ENCODE data around the gene TTC27. TPM values are rescaled to one million over a fixed set of nuclear protein-coding genes. Genes with fewer than 3 reads are reported as not detected.

Gene TTC27
- total and polyA plus RNA-seq, 2 of the 13 experiments (the other 11 are each of a cell fraction or from before 2014, with no cell fraction given) = 26.7 to 44.7 TPM

DNA sequence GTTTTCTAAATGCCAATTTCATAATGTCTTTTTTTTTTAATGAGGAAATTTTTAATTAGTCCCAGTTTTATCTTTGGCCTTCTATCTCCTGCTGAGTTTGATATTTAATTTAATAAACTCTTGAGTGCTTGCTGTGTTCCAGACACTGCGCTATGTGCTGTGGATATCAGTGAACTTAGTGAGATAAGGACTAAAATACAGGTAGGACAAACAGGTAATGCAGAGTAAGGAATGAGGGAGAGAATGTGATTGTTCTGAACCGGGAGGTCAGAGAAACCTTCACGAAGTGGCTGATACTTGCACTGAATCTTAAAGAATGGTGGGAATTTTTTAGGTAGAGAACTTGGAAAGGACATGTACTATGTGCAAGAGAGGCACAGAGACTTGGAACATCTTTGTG is 28.2 kb downstream of the TTC27 start:
- Histone ChIP-seq H3K4me1 (ENCODE audit: insufficient read depth, low read length) (no peaks in the 10 kb centered on the region), H3K4me3 (replicated peaks in 1 of 3; ENCODE audit: insufficient read depth in 1 of 3, low read depth in 2 of 3, low read length in 3 of 3) (no peak overlapping the region), H3K9ac (ENCODE audit: insufficient read depth, low read depth, low read length) (no peak overlapping the region), H3K4me2 (ENCODE audit: low read depth, low read length) (no peak overlapping the region), H4K20me1 (ENCODE audit: insufficient read depth, low read length) (no peaks in the 10 kb centered on the region), H2AFZ (ENCODE audit: low read length) (no peak overlapping the region), H3K27ac (ENCODE audit: extremely low read length, insufficient read depth, low read length) (no peak overlapping the region), H3K27me3 (ENCODE audit: control insufficient read depth in 1 of 2, insufficient read depth in 2 of 2, low read length in 2 of 2) (no peaks in the 10 kb centered on the region), H3K79me2 (ENCODE audit: insufficient read depth, low read length) (no peaks in the 10 kb centered on the region), H3K36me3 (replicated peaks in 1 of 2; ENCODE audit: control insufficient read depth in 1 of 2, insufficient read depth in 2 of 2, low read length in 2 of 2) (peaks cover 3 to 39% of the 10 kb centered on the region in 2 experiments), H3K9me3 (ENCODE audit: low read length) (no peaks in the 10 kb centered on the region)
- DNase-seq (ENCODE audit: low spot score) (no peak), FAIRE-seq (no peak), ATAC-seq (no peak)
- POLR2A ChIA-PET = no interaction called here
- WGBS (ENCODE audit: low lambda C conversion rate) = 94% methylated on average over 3 of the region's 3 CpGs
- no TSS peak for BruUV-seq (replicated peaks)
- CTCF ChIA-PET (ENCODE audit: low intra/inter-chr PET ratio, low total read pairs) = no interaction called here
- in situ Hi-C loops (cut with HindIII; ENCODE audit: extremely low pct_ligation_motif_present, low pct_unique_long_range_greater_than_20kb) (no loop called here), intact Hi-C loops (cut with micrococcal nuclease; ENCODE audit: unreplicated experiment) (no loop called here)
- no peak for TF ChIP-seq ZKSCAN5 (CRISPR knock-in tag; IDR thresholded peaks at IDR 0.05)
- TF ChIP-seq NFKBIZ (CRISPR knock-in tag; IDR thresholded peaks at IDR 0.05) = no peak
- TF ChIP-seq, protein P1, sequence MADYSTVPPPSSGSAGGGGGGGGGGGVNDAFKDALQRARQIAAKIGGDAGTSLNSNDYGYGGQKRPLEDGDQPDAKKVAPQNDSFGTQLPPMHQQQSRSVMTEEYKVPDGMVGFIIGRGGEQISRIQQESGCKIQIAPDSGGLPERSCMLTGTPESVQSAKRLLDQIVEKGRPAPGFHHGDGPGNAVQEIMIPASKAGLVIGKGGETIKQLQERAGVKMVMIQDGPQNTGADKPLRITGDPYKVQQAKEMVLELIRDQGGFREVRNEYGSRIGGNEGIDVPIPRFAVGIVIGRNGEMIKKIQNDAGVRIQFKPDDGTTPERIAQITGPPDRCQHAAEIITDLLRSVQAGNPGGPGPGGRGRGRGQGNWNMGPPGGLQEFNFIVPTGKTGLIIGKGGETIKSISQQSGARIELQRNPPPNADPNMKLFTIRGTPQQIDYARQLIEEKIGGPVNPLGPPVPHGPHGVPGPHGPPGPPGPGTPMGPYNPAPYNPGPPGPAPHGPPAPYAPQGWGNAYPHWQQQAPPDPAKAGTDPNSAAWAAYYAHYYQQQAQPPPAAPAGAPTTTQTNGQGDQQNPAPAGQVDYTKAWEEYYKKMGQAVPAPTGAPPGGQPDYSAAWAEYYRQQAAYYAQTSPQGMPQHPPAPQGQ (CRISPR knock-in tag; IDR thresholded peaks at IDR 0.05; ENCODE audit: borderline replicate concordance) = no peak
- TF ChIP-seq SRY (CRISPR knock-in tag; IDR thresholded peaks at IDR 0.05) = no peak
- no peak for TF ChIP-seq SOX5 (CRISPR knock-in tag; IDR thresholded peaks at IDR 0.05; ENCODE audit: borderline replicate concordance)
- TF ChIP-seq PRPF4 (IDR thresholded peaks at IDR 0.05; ENCODE audit: low read depth, low read length, poor library complexity, severe bottlenecking) = no peak
- TF ChIP-seq EED (CRISPR knock-in tag; IDR thresholded peaks at IDR 0.05) = no peak
- TF ChIP-seq, protein P2, sequence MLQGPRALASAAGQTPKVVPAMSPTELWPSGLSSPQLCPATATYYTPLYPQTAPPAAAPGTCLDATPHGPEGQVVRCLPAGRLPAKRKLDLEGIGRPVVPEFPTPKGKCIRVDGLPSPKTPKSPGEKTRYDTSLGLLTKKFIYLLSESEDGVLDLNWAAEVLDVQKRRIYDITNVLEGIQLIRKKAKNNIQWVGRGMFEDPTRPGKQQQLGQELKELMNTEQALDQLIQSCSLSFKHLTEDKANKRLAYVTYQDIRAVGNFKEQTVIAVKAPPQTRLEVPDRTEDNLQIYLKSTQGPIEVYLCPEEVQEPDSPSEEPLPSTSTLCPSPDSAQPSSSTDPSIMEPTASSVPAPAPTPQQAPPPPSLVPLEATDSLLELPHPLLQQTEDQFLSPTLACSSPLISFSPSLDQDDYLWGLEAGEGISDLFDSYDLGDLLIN (CRISPR knock-in tag; IDR thresholded peaks at IDR 0.05; ENCODE audit: borderline replicate concordance) = no peak
- TF ChIP-seq, protein P3, sequence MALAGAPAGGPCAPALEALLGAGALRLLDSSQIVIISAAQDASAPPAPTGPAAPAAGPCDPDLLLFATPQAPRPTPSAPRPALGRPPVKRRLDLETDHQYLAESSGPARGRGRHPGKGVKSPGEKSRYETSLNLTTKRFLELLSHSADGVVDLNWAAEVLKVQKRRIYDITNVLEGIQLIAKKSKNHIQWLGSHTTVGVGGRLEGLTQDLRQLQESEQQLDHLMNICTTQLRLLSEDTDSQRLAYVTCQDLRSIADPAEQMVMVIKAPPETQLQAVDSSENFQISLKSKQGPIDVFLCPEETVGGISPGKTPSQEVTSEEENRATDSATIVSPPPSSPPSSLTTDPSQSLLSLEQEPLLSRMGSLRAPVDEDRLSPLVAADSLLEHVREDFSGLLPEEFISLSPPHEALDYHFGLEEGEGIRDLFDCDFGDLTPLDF (CRISPR knock-in tag; IDR thresholded peaks at IDR 0.05) = no peak
- no peak for TF ChIP-seq ELF4 (CRISPR knock-in tag; IDR thresholded peaks at IDR 0.05; ENCODE audit: borderline replicate concordance)
- no peak for TF ChIP-seq ZNF24 (IDR thresholded peaks at IDR 0.05)
- TF ChIP-seq, protein P4, sequence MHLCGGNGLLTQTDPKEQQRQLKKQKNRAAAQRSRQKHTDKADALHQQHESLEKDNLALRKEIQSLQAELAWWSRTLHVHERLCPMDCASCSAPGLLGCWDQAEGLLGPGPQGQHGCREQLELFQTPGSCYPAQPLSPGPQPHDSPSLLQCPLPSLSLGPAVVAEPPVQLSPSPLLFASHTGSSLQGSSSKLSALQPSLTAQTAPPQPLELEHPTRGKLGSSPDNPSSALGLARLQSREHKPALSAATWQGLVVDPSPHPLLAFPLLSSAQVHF (CRISPR knock-in tag; IDR thresholded peaks at IDR 0.05) = no peak
- TF ChIP-seq, protein P5, sequence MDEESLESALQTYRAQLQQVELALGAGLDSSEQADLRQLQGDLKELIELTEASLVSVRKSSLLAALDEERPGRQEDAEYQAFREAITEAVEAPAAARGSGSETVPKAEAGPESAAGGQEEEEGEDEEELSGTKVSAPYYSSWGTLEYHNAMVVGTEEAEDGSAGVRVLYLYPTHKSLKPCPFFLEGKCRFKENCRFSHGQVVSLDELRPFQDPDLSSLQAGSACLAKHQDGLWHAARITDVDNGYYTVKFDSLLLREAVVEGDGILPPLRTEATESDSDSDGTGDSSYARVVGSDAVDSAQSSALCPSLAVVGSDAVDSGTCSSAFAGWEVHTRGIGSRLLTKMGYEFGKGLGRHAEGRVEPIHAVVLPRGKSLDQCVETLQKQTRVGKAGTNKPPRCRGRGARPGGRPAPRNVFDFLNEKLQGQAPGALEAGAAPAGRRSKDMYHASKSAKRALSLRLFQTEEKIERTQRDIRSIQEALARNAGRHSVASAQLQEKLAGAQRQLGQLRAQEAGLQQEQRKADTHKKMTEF (CRISPR knock-in tag; IDR thresholded peaks at IDR 0.05) = no peak
- no peak for TF ChIP-seq ZNF3 (CRISPR knock-in tag; IDR thresholded peaks at IDR 0.05)
- TF ChIP-seq ZMYM4 (CRISPR knock-in tag; IDR thresholded peaks at IDR 0.05) = no peak
- no peak for TF ChIP-seq ZNF12 (CRISPR knock-in tag; IDR thresholded peaks at IDR 0.05)

All from HepG2 (cell line).